ENCODE data around the gene RIOK2.

Gene RIOK2

DNA sequence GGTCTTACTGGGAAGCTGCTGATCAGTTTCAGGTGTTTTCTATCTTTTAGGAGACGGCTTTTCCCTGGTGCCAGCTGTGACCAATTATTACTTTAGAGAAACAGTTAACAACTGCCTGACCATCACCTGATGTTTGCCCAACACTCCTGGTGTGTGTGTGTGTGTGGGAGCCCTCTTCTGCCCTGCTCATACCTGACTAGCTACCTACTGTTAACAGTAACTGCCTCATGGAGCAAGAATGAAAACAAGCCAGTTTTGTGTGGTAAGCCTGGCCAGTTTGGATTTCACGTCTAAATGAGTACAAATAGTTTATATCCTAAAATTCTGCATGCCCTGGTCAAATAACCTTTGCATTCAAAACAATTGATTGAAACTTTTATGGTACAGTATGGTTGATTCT lies 46.1 kb upstream of the RIOK2 start:
- no peaks in the 10 kb centered on the region for H3K4me1 ChIP-seq (ENCODE audit: insufficient read depth, low read length, poor library complexity, severe bottlenecking)
- TF ChIP-seq, protein P1, sequence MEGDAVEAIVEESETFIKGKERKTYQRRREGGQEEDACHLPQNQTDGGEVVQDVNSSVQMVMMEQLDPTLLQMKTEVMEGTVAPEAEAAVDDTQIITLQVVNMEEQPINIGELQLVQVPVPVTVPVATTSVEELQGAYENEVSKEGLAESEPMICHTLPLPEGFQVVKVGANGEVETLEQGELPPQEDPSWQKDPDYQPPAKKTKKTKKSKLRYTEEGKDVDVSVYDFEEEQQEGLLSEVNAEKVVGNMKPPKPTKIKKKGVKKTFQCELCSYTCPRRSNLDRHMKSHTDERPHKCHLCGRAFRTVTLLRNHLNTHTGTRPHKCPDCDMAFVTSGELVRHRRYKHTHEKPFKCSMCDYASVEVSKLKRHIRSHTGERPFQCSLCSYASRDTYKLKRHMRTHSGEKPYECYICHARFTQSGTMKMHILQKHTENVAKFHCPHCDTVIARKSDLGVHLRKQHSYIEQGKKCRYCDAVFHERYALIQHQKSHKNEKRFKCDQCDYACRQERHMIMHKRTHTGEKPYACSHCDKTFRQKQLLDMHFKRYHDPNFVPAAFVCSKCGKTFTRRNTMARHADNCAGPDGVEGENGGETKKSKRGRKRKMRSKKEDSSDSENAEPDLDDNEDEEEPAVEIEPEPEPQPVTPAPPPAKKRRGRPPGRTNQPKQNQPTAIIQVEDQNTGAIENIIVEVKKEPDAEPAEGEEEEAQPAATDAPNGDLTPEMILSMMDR (conservative IDR thresholded peaks at IDR 0.05; ENCODE audit: low read length), result no peak
- TF ChIP-seq EZH2phosphoT487 (IDR thresholded peaks at IDR 0.05; ENCODE audit: borderline replicate concordance), result no peak

DNA sequence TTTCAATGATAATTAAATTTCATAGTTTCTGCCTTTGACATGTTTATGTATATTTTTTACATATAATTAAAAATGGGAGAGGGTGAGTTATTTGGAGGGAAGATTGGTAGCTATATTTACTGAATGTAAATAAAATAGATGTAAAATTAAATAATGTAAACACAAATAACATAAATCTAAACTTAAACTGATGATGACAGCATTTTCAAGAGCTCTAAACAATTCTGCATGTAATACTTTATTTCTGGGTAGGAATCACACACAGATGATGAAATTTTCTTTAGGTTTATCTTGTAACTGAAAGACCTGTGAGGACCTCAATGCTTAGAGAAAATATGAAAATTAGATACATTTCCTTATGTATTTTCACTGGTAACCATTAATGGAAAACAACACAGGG lies 42.2 kb upstream of the RIOK2 start:
- H3K9ac ChIP-seq (ENCODE audit: low read depth, low read length, poor library complexity, severe bottlenecking), result no peak overlapping the region
- no peak overlapping the region for H3K4me3 ChIP-seq (ENCODE audit: low read length, poor library complexity, severe bottlenecking)
- no peaks in the 10 kb centered on the region for H3K36me3 ChIP-seq (ENCODE audit: insufficient read depth, low read length)
- no peak for TF ChIP-seq EZH2phosphoT487 (IDR thresholded peaks at IDR 0.05; ENCODE audit: borderline replicate concordance)
- TF ChIP-seq, protein P1 (conservative IDR thresholded peaks at IDR 0.05; ENCODE audit: low read length), result no peak
- no peaks in the 10 kb centered on the region for H3K9me3 ChIP-seq (ENCODE audit: insufficient read depth, low read depth, low read length)
- H3K79me2 ChIP-seq (ENCODE audit: insufficient read depth, low read length), result no peaks in the 10 kb centered on the region
- no peaks in the 10 kb centered on the region for H3K9me2 ChIP-seq (replicated peaks; ENCODE audit: low read depth, low read length)
- H4K20me1 ChIP-seq (ENCODE audit: insufficient read depth, low read length, poor library complexity, severe bottlenecking), result no peaks in the 10 kb centered on the region
- no peak overlapping the region for H2AFZ ChIP-seq (ENCODE audit: low read length)
- no peaks in the 10 kb centered on the region for H3F3A ChIP-seq (ENCODE audit: low read depth)
- H3K4me1 ChIP-seq (ENCODE audit: insufficient read depth, low read length, poor library complexity, severe bottlenecking), result no peaks in the 10 kb centered on the region
- no peak overlapping the region for H3K4me2 ChIP-seq (ENCODE audit: low read depth, low read length, poor library complexity, severe bottlenecking)
- H3K27me3 ChIP-seq (ENCODE audit: insufficient read depth, low read length, poor library complexity, severe bottlenecking), result no peaks in the 10 kb centered on the region

More for the DNA sequence above, 46.1 kb upstream of the RIOK2 start:
- no peak overlapping the region for H3K4me2 ChIP-seq (ENCODE audit: low read depth, low read length, poor library complexity, severe bottlenecking)
- no peaks in the 10 kb centered on the region for H3K9me3 ChIP-seq (ENCODE audit: insufficient read depth, low read depth, low read length)
- H3K79me2 ChIP-seq (ENCODE audit: insufficient read depth, low read length), result no peaks in the 10 kb centered on the region
- no peaks in the 10 kb centered on the region for H3K27me3 ChIP-seq (ENCODE audit: insufficient read depth, low read length, poor library complexity, severe bottlenecking)
- H3F3A ChIP-seq (ENCODE audit: low read depth), result no peaks in the 10 kb centered on the region
- no peaks in the 10 kb centered on the region for H4K20me1 ChIP-seq (ENCODE audit: insufficient read depth, low read length, poor library complexity, severe bottlenecking)
- H3K9me2 ChIP-seq (replicated peaks; ENCODE audit: low read depth, low read length), result no peaks in the 10 kb centered on the region
- H3K9ac ChIP-seq (ENCODE audit: low read depth, low read length, poor library complexity, severe bottlenecking), result no peak overlapping the region
- H3K4me3 ChIP-seq (ENCODE audit: low read length, poor library complexity, severe bottlenecking), result no peak overlapping the region
- H3K36me3 ChIP-seq (ENCODE audit: insufficient read depth, low read length), result no peaks in the 10 kb centered on the region
- no peak overlapping the region for H2AFZ ChIP-seq (ENCODE audit: low read length)

DNA sequence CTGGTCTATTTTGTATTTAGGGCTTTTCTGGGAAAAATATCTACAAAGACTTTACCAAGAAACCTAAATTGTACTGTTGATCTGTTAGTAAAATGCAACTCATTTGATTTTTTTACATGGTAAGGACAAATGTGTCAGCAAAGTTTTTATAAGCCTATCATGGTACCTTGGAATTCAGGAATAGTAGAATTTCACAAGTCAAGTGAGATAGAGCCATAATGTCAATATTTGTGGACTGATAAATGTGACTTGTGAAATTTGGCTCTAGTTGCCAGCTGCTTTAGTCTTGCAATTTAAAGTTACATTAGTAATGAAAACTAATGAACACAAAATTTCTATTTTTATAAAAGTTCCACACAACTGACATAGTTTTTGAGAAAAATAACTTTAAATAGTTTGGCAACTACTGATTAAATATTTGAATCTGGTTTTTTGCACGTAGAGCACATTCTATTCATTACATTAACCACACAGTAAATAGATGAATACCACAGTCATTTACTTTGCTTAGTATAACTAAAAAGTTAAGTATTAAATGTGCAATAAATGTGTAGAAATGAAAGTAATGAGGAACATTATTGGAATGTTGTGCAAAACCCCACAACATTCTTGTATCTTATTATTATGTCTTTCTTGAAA lies 41.2 kb upstream of the RIOK2 start:
- no peaks in the 10 kb centered on the region for H3K9me2 ChIP-seq (replicated peaks; ENCODE audit: low read depth, low read length)
- no peaks in the 10 kb centered on the region for H3K27me3 ChIP-seq (ENCODE audit: insufficient read depth, low read length, poor library complexity, severe bottlenecking)
- H2AFZ ChIP-seq (ENCODE audit: low read length), result no peak overlapping the region
- H3K79me2 ChIP-seq (ENCODE audit: insufficient read depth, low read length), result no peaks in the 10 kb centered on the region
- H3K4me3 ChIP-seq (ENCODE audit: low read length, poor library complexity, severe bottlenecking), result no peak overlapping the region
- no peaks in the 10 kb centered on the region for H4K20me1 ChIP-seq (ENCODE audit: insufficient read depth, low read length, poor library complexity, severe bottlenecking)
- H3F3A ChIP-seq (ENCODE audit: low read depth), result no peaks in the 10 kb centered on the region
- H3K4me2 ChIP-seq (ENCODE audit: low read depth, low read length, poor library complexity, severe bottlenecking), result no peak overlapping the region
- no peaks in the 10 kb centered on the region for H3K4me1 ChIP-seq (ENCODE audit: insufficient read depth, low read length, poor library complexity, severe bottlenecking)
- H3K9me3 ChIP-seq (ENCODE audit: insufficient read depth, low read depth, low read length), result no peaks in the 10 kb centered on the region
- no peak overlapping the region for H3K9ac ChIP-seq (ENCODE audit: low read depth, low read length, poor library complexity, severe bottlenecking)
- H3K36me3 ChIP-seq (ENCODE audit: insufficient read depth, low read length), result no peaks in the 10 kb centered on the region
- TF ChIP-seq, protein P1 (conservative IDR thresholded peaks at IDR 0.05; ENCODE audit: low read length), result no peak
- no peak for TF ChIP-seq EZH2phosphoT487 (IDR thresholded peaks at IDR 0.05; ENCODE audit: borderline replicate concordance)
